ENCODE data around the gene GDF7. TPM values are rescaled to one million over a fixed set of nuclear protein-coding genes. Genes with fewer than 3 reads are reported as not detected.
"Not testable (repeated sequence)": the region's sequence is repeated elsewhere in the genome, so short reads cannot be mapped to it uniquely, and the experiment has no call there.

GDF7 gene
- total RNA-seq, 2 donors from 2014 or later, result 0.16 to 0.72 TPM

- H3K4me3 Mint-ChIP-seq, result no peak overlapping the region
- DNase-seq (no peak), ATAC-seq (no peak)
- peaks cover 5% of the 10 kb centered on the region for H3K36me3 Mint-ChIP-seq (ENCODE audit: low read depth)
- H3K27ac Mint-ChIP-seq, result no peak overlapping the region
- H3K4me1 Mint-ChIP-seq, result peaks cover 18% of the 10 kb centered on the region
- H3K27me3 Mint-ChIP-seq, result no peaks in the 10 kb centered on the region
- H3K9me3 ChIP-seq (ENCODE audit: control insufficient read depth, low read length, poor library complexity, severe bottlenecking), result no peaks in the 10 kb centered on the region
Measured at GRCh38 chr2:20707601-20708000, 40.7 kb downstream of the GDF7 start.

DNA sequence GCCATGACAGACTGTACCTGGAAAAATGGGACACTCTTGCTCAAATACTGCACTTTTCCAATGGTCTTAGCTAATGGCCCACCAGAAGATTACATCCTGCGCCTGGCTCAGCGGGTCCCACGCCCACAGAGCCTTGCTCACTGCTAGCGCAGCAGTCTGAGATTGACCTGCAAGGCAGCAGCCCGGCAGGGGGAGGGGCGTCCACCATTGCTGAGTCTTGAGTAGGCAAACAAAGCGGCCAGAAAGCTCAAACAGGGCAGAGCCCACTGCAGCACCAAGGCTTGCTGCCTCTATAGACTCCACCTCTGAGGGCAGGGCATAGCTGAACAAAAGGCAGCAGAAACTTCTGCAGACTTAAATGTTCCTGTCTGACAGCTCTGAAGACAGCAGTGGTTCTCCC, 44.7 kb downstream of the GDF7 start:
- not testable (repeated sequence) for H3K36me3 Mint-ChIP-seq (ENCODE audit: low read depth)

GRCh38 chr2:20713585-20713984, 46.6 kb downstream of the GDF7 start:
- not testable (repeated sequence) for H3K27ac Mint-ChIP-seq; DNase-seq; ATAC-seq; H3K4me3 Mint-ChIP-seq; H3K27me3 Mint-ChIP-seq; H3K9me3 ChIP-seq (ENCODE audit: control insufficient read depth, low read length, poor library complexity, severe bottlenecking); H3K36me3 Mint-ChIP-seq (ENCODE audit: low read depth)
- peaks cover 10% of the 10 kb centered on the region for H3K4me1 Mint-ChIP-seq

More for the DNA sequence above, 44.7 kb downstream of the GDF7 start:
- not testable (repeated sequence) for H3K4me3 Mint-ChIP-seq; H3K27me3 Mint-ChIP-seq; ATAC-seq; H3K27ac Mint-ChIP-seq; H3K9me3 ChIP-seq (ENCODE audit: control insufficient read depth, low read length, poor library complexity, severe bottlenecking); DNase-seq
- H3K4me1 Mint-ChIP-seq, result peaks cover 13% of the 10 kb centered on the region

GRCh38 chr2:20714412-20714811, 47.5 kb downstream of the GDF7 start:
- ATAC-seq; H3K27me3 Mint-ChIP-seq; H3K4me3 Mint-ChIP-seq; H3K9me3 ChIP-seq (ENCODE audit: control insufficient read depth, low read length, poor library complexity, severe bottlenecking); H3K27ac Mint-ChIP-seq; DNase-seq; H3K36me3 Mint-ChIP-seq (ENCODE audit: low read depth): not testable (repeated sequence)
- peaks cover 10% of the 10 kb centered on the region for H3K4me1 Mint-ChIP-seq

- H3K4me1 Mint-ChIP-seq; H3K4me3 Mint-ChIP-seq; H3K9me3 ChIP-seq (ENCODE audit: control insufficient read depth, low read length, poor library complexity, severe bottlenecking); H3K27me3 Mint-ChIP-seq; DNase-seq; H3K36me3 Mint-ChIP-seq (ENCODE audit: low read depth); ATAC-seq; H3K27ac Mint-ChIP-seq: not testable (repeated sequence)
Measured at GRCh38 chr2:20716164-20716563, 49.2 kb downstream of the GDF7 start.

DNA sequence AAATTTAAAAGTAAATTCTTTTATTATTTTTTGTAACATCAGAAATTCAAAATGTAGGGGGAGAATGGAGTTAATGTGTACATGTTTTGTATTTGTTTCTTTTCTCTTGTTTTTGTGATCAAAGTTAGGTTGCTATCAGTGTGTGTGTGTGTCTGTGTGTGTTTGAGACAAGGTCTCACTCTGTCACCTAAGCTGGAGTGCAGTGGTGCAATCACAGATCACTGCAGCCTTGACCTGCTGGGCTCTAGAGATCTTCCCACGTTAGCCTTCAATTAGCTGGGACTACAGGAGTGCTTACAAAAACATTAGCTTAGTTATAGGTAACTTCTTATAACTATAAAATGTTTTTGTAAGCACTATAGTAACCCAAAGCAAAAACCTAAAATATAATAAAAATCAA, 50.7 kb downstream of the GDF7 start:
- H3K9me3 ChIP-seq (ENCODE audit: control insufficient read depth, low read length, poor library complexity, severe bottlenecking), result no peaks in the 10 kb centered on the region
- ATAC-seq (no peak), DNase-seq (no peak)
- no peak overlapping the region for H3K27ac Mint-ChIP-seq
- H3K4me1 Mint-ChIP-seq, result peaks cover 5% of the 10 kb centered on the region
- H3K4me3 Mint-ChIP-seq, result no peak overlapping the region
- H3K27me3 Mint-ChIP-seq, result no peaks in the 10 kb centered on the region
- H3K36me3 Mint-ChIP-seq (ENCODE audit: low read depth), result peaks cover 3% of the 10 kb centered on the region

DNA sequence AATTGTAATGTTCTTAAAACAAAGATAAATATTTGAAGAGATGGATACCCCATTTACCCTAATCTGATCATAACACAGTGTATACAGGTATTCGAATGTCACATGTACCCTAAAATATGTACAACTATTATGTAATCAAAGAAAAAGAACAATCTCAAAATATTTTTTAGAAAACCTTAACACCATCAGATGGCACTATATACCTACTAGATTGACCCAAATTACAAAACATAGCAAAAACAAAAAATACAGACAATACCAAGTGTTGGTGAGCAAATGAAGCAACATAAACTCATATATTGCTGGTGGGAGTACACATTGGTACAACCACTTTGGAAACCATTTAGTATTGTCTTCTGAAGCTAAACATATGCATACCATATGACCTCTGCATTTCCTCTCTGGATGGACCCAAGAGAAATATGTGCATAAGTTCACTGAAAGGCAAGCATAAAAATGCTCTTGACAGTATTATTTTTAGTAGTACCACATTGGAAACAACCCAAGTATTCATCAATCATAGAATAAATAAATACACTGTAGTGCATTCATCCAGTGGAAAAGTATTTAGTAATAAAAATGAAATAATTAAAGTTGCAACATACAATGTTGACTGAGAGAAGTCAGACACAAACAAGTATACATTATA, 55.8 kb downstream of the GDF7 start:
- no peaks in the 10 kb centered on the region for H3K27me3 Mint-ChIP-seq
- H3K36me3 Mint-ChIP-seq (ENCODE audit: low read depth), result peaks cover 4% of the 10 kb centered on the region
- ATAC-seq, result no peak
- no peak overlapping the region for H3K4me3 Mint-ChIP-seq
- no peaks in the 10 kb centered on the region for H3K9me3 ChIP-seq (ENCODE audit: control insufficient read depth, low read length, poor library complexity, severe bottlenecking)
- no peak for DNase-seq
- peaks cover 4% of the 10 kb centered on the region for H3K4me1 Mint-ChIP-seq
- no peak overlapping the region for H3K27ac Mint-ChIP-seq

DNA sequence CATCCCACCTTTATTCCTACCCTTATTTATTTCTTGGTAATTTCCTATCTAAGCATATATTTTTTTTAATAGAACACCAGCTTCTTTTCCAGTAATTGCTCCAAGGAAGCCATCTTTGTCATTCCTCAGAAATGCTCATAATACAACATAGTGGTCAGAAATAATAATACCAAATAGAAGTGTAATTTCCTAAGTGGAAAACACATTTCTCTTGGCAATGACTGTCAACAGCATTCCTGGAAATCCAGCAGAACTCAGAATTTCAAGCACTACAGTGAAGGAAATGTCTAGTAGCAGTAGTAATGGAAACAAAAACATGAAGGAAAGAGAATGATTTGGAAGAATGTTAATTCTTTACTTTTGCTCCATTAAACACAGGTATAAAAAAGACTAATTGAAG, 56.6 kb downstream of the GDF7 start:
- no peaks in the 10 kb centered on the region for H3K27me3 Mint-ChIP-seq
- peaks cover 5% of the 10 kb centered on the region for H3K36me3 Mint-ChIP-seq (ENCODE audit: low read depth)

DNA sequence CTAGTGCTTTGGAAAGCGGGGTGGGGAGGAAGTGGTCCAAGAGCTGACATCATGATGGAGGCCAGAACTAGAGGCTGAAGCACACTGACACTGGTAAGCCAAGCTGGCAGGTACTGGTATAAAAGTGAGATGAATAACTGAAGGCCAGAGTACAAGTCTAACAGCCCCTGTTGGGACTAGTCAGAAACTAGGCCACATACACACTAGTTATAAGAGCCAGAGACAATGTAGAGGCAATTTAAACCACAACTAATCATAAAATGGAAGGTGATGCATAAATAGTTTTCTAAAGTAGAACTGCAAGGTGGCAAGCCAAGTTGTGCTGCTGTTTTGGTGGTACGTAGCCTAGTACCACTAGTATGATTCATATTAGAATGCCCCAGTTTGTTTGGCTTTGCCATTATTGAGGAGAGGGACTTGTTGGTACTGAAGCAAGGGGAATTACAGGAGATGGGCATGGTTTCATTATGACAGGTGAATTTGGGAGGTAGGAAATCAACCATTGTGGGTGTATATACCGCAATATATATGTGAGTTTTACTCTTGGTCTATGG, 57.6 kb downstream of the GDF7 start:
- no peaks in the 10 kb centered on the region for H3K9me3 ChIP-seq (ENCODE audit: control insufficient read depth, low read length, poor library complexity, severe bottlenecking)
- no peaks in the 10 kb centered on the region for H3K27me3 Mint-ChIP-seq
- peaks cover 7% of the 10 kb centered on the region for H3K36me3 Mint-ChIP-seq (ENCODE audit: low read depth)
- H3K27ac Mint-ChIP-seq, result no peak overlapping the region
- peaks cover 10% of the 10 kb centered on the region for H3K4me1 Mint-ChIP-seq
- ATAC-seq (no peak), DNase-seq (no peak)
- H3K4me3 Mint-ChIP-seq, result no peak overlapping the region

More for the DNA sequence above, 56.6 kb downstream of the GDF7 start:
- Mint-ChIP-seq H3K27ac (no peak overlapping the region), H3K4me1 (peaks cover 7% of the 10 kb centered on the region), H3K4me3 (no peak overlapping the region)
- no peaks in the 10 kb centered on the region for H3K9me3 ChIP-seq (ENCODE audit: control insufficient read depth, low read length, poor library complexity, severe bottlenecking)
- ATAC-seq (no peak), DNase-seq (no peak)

DNA sequence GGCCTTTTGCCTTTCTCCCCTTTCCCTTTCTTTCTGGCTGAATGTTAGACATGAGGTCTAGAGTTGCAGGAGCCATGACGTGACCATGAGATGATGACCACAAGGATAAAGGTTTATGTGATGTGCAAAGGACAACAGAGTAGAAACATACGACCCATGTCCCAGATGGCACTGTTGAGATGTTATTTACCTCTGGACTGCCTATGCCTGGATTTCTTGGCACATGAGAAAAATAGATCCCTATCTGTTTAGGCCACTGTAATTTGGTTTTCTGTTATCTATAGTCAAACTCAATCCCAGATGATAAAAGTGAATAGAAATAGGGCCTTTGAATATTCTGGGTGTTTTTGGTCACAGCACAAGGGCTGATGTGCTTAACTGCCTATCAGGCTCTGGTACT, 58.8 kb downstream of the GDF7 start:
- H3K36me3 Mint-ChIP-seq (ENCODE audit: low read depth), result peaks cover 9% of the 10 kb centered on the region
- H3K4me3 Mint-ChIP-seq, result no peak overlapping the region
- DNase-seq (no peak), ATAC-seq (no peak)
- H3K4me1 Mint-ChIP-seq, result peaks cover 12% of the 10 kb centered on the region
- no peaks in the 10 kb centered on the region for H3K27me3 Mint-ChIP-seq
- no peaks in the 10 kb centered on the region for H3K9me3 ChIP-seq (ENCODE audit: control insufficient read depth, low read length, poor library complexity, severe bottlenecking)
- no peak overlapping the region for H3K27ac Mint-ChIP-seq

- Mint-ChIP-seq H3K4me1 (peaks cover 12% of the 10 kb centered on the region), H3K27me3 (no peaks in the 10 kb centered on the region), H3K36me3 (ENCODE audit: low read depth) (peaks cover 12% of the 10 kb centered on the region), H3K4me3 (no peak overlapping the region), H3K27ac (no peak overlapping the region)
- H3K9me3 ChIP-seq (ENCODE audit: control insufficient read depth, low read length, poor library complexity, severe bottlenecking), result no peaks in the 10 kb centered on the region
- ATAC-seq, result no peak
- DNase-seq, result no peak
Measured at GRCh38 chr2:20726913-20727312, 60.0 kb downstream of the GDF7 start.

DNA sequence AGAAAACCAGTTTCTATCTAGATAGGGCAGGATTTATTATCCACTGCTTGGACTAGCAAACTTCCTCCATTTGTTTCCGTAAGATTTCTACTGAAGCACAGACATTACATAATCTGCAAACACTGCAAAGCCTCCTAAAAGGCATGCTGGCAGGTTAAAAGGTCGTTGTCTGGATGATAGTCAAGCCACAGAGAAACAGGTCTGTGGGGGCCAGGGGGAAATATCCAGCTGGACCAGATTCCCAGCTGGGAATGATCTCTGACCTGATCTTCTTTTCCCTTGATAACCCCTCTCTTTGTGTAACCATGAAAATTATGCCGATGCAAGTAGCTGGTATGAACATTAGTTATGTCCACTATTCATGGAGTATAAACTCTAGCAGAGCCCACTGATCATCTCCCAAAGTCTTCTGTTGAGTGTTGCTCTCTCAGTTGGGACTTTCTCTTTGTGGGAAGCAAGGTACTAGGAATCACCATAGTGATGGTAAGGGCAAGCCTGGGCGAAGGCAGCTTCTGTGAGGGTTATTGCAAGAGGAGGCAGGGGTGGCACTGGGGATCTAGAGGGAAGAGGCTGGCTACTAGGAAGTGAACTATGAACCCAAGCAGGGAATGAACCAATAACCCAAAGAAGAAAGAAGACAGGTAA, 61.3 kb downstream of the GDF7 start:
- no peaks in the 10 kb centered on the region for H3K9me3 ChIP-seq (ENCODE audit: control insufficient read depth, low read length, poor library complexity, severe bottlenecking)
- DNase-seq (no peak), ATAC-seq (no peak)
- peaks cover 15% of the 10 kb centered on the region for H3K36me3 Mint-ChIP-seq (ENCODE audit: low read depth)
- no peaks in the 10 kb centered on the region for H3K27me3 Mint-ChIP-seq
- H3K4me3 Mint-ChIP-seq, result no peak overlapping the region
- peaks cover 17% of the 10 kb centered on the region for H3K4me1 Mint-ChIP-seq
- no peak overlapping the region for H3K27ac Mint-ChIP-seq

Measured in T-helper 17 cell (primary cell).